Gastroesophageal sphincter (tissue), 4 donors: ENCODE data around the gene SMTN. TPM values are rescaled to one million over a fixed set of nuclear protein-coding genes. Genes with fewer than 3 reads are reported as not detected.
"Not testable (repeated sequence)": the region's sequence is repeated elsewhere in the genome, so short reads cannot be mapped to it uniquely, and the experiment has no call there.

ENCODE experiments used
- ATAC-seq: fragments of 150-250 bp; one replicate; pipeline ENCODE4 v1.9.1; 2016; ENCODE audit warnings: mild to moderate bottlenecking, moderate library complexity
- H3K27ac ChIP-seq, 4 donors: fragments of 200-600 bp; sonication (generic) in 3 of 4; 1 replicate in 3 of 4; 2 replicates in 1 of 4; pipeline ENCODE4 v1.5.1; 2016 to 2019
- H3K27me3 ChIP-seq: fragments of 200-600 bp; sonication (generic); one replicate; pipeline ENCODE4 v1.5.1; 2019
- H3K36me3 ChIP-seq, 2 donors: fragments of 200-600 bp; sonication (generic); one replicate each; pipeline ENCODE4 v1.5.1; 2019; ENCODE audit warnings: control low read depth in 1 of 2
- H3K4me1 ChIP-seq, 3 donors: fragments of 200-600 bp; sonication (generic); 1 replicate in 2 of 3; 2 replicates in 1 of 3; pipeline ENCODE4 v1.5.1; 2016 to 2019; ENCODE audit warnings: control low read depth in 2 of 3
- H3K4me3 ChIP-seq, 2 donors: fragments of 200-600 bp; sonication (generic); one replicate each; pipeline ENCODE4 v1.5.1; 2019; ENCODE audit warnings: mild to moderate bottlenecking in 1 of 2, moderate library complexity in 1 of 2
- H3K9me3 ChIP-seq, 3 donors: fragments of 200-600 bp; sonication (generic); one replicate each; pipeline ENCODE4 v1.5.1; 2017 to 2019; ENCODE audit warnings: control low read depth in 2 of 3
- CTCF ChIP-seq, 4 experiments: fragments of 200-600 bp in 2 of 4; fragments of 450-650 bp in 2 of 4; sonication (generic) in 1 of 4; IDR thresholded peaks; one replicate each; pipeline ENCODE4 v1.5.1; 2017 to 2019; ENCODE audit warnings: antibody characterized with exemption in 4 of 4, mild to moderate bottlenecking in 2 of 4, moderate library complexity in 2 of 4
- EP300 ChIP-seq: sonication (generic); formaldehyde crosslinking; IDR thresholded peaks from one replicate; pipeline ENCODE4 v1.6.1; 2017; ENCODE audit warnings: antibody characterized with exemption, mild to moderate bottlenecking
- POLR2A ChIP-seq, 2 donors: fragments of 450-650 bp; IDR thresholded peaks; one replicate each; pipeline ENCODE4 v1.6.1; 2017; ENCODE audit warnings: antibody characterized with exemption in 2 of 2, mild to moderate bottlenecking in 2 of 2, moderate library complexity in 1 of 2
- POLR2AphosphoS5 ChIP-seq: sonication (generic); formaldehyde crosslinking; IDR thresholded peaks from one replicate; pipeline ENCODE4 v1.6.1; 2017; ENCODE audit warnings: antibody characterized with exemption
- WGBS, 2 donors: methylation state at CpG; one replicate each; pipeline ENCODE4 v1.1.5; 2018; ENCODE audit warnings: low coverage in 1 of 2; 5-methylcytosine and 5-hydroxymethylcytosine counted together
- total RNA-seq, 4 donors: library from RNA; depleted of rRNA; stranded (reverse); fragments of >200 nt; gene quantifications; one replicate each; pipeline ENCODE4 v1.1.0, GENCODE V29; 2016

SMTN gene
- total RNA-seq, 4 donors from 2014 or later: 900 to 1,687 (median 1,274) TPM

- H3K27ac ChIP-seq: peak within 1 kb of the TSS; percentile 97 to 100 (median 99)
- H3K4me1 ChIP-seq: peaks cover 5 to 53% (median 31%) of the 10 kb centered on the region in 3 donors
- peaks cover 0 to 30% of the 10 kb centered on the region in 2 donors for H3K36me3 ChIP-seq
- H3K4me3 ChIP-seq: peak within 1 kb of the TSS; percentile 92 to 96
- WGBS, 2 donors: 0% methylated on average over 2 to 4 of the region's 67 CpGs
- no peaks in the 10 kb centered on the region for H3K27me3 ChIP-seq
- TF ChIP-seq POLR2A (IDR thresholded peaks at IDR 0.05) (peak; percentile 95 to 96), POLR2AphosphoS5 (peak; percentile 95), EP300 (no peak), CTCF (IDR thresholded peaks at IDR 0.05) (peak in 3 of 4 experiments; percentile 93 to 98 (median 98))
- ATAC-seq: peak; percentile 93
- no peaks in the 10 kb centered on the region for H3K9me3 ChIP-seq
Observed at GRCh38 chr22:31107178-31107893, 26.2 kb downstream of the SMTN start, which contains the start of gene SELENOM. SELENOM (minus strand) TSS chr22:31107568; CDS start chr22:31107505, 63 bp downstream.

GRCh38 chr22:31107894-31108218, 26.7 kb downstream of the SMTN start:
- 0 to 6% methylated on average over 5 of the region's 5 CpGs for WGBS, 2 donors
- H3K4me1 ChIP-seq: peaks cover 5 to 48% (median 26%) of the 10 kb centered on the region in 3 donors
- TF ChIP-seq EP300 (no peak), POLR2AphosphoS5 (no peak), POLR2A (IDR thresholded peaks at IDR 0.05) (no peak), CTCF (IDR thresholded peaks at IDR 0.05) (no peak)
- no peak for ATAC-seq
- peak overlapping the region; percentile 62 to 100 (median 92) for H3K27ac ChIP-seq
- no peaks in the 10 kb centered on the region for H3K9me3 ChIP-seq
- H3K36me3 ChIP-seq: peaks cover 0 to 33% of the 10 kb centered on the region in 2 donors
- no peaks in the 10 kb centered on the region for H3K27me3 ChIP-seq
- H3K4me3 ChIP-seq: peak overlapping the region in 1 of 2 donors; percentile 92

GRCh38 chr22:31112547-31113091, 31.5 kb downstream of the SMTN start:
- not testable (repeated sequence) for H3K27ac ChIP-seq, H3K36me3 ChIP-seq, H3K27me3 ChIP-seq, H3K4me1 ChIP-seq, ATAC-seq, H3K4me3 ChIP-seq, H3K9me3 ChIP-seq
- 91 to 97% methylated on average over 4 to 6 of the region's 7 CpGs for WGBS, 2 donors

- no peak overlapping the region for H3K27ac ChIP-seq
- 100% methylated on average over 2 of the region's 3 CpGs; no CpG with 5 or more reads in 1 of the 2 donors for whole genome bisulfite sequencing, 2 donors
Observed at GRCh38 chr22:31118046-31118820, 37.1 kb downstream of the SMTN start.

More at GRCh38 chr22:31118046-31118820, 37.1 kb downstream of the SMTN start:
- H3K36me3 ChIP-seq: no peaks in the 10 kb centered on the region
- ATAC-seq: no peak
- peaks cover 0 to 14% (median 11%) of the 10 kb centered on the region in 3 donors for H3K4me1 ChIP-seq
- H3K4me3 ChIP-seq: no peak overlapping the region
- no peak for TF ChIP-seq POLR2AphosphoS5
- no peak for TF ChIP-seq CTCF (IDR thresholded peaks at IDR 0.05)
- no peak for TF ChIP-seq EP300
- TF ChIP-seq POLR2A (IDR thresholded peaks at IDR 0.05): no peak
- H3K27me3 ChIP-seq: no peaks in the 10 kb centered on the region
- no peaks in the 10 kb centered on the region for H3K9me3 ChIP-seq
